ENCODE results near the gene FAT3. TPM values are rescaled to one million over a fixed set of nuclear protein-coding genes. Genes with fewer than 3 reads are reported as not detected.

The FAT3 gene
- polyA plus RNA-seq, 1 donor (not counting 4 experiments of a cell fraction or from before 2014, with no cell fraction given) = 0.69 TPM

DNA sequence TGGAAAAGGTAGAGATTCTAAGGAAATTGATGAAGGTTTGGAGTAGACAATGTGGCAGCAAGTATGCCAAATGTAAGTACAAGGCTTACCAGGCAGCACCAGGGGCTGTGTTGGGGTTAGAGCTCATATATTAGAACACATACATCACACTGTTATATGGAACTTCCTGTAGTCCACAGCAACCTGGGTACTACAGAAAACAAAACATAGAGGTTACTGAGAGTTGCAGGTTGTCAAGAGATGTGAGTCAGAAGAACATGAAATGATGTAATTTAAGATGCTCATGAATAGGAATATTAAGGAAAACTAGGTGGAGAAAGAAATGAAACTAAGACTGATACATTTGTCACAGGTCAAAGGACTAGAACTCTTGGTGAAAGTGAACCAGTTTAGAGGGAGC is 22.0 kb downstream of the FAT3 start:
- Histone ChIP-seq H3K9me3 (ENCODE audit: control insufficient read depth, low read depth, low read length) (no peaks in the 10 kb centered on the region), H3K79me2 (ENCODE audit: control insufficient read depth, insufficient read depth, low read length) (no peaks in the 10 kb centered on the region), H3K27me3 (ENCODE audit: control insufficient read depth, extremely low read depth, insufficient read depth, low read length) (no peaks in the 10 kb centered on the region), H3K36me3 (ENCODE audit: control insufficient read depth in 2 of 2, extremely low read depth in 1 of 2, insufficient read depth in 2 of 2, low read length in 2 of 2) (no peaks in the 10 kb centered on the region), H4K20me1 (ENCODE audit: control insufficient read depth, extremely low read depth, insufficient read depth, low read length) (no peaks in the 10 kb centered on the region), H2AFZ (ENCODE audit: control insufficient read depth, low read length) (no peak overlapping the region), H3K27ac (ENCODE audit: control insufficient read depth, insufficient read depth, low read length) (no peak overlapping the region), H3K9me1 (ENCODE audit: control insufficient read depth, extremely low read depth, insufficient read depth, low read length) (no peaks in the 10 kb centered on the region), H3K4me1 (ENCODE audit: control insufficient read depth, extremely low read depth, insufficient read depth, low read length) (no peaks in the 10 kb centered on the region), H3K9ac (ENCODE audit: control insufficient read depth, extremely low read depth, insufficient read depth, low read length) (no peak overlapping the region), H3K4me3 (ENCODE audit: control insufficient read depth in 2 of 3, extremely low read depth in 1 of 3, insufficient read depth in 2 of 3, low read depth in 1 of 3, low read length in 3 of 3) (no peak overlapping the region), H3K4me2 (ENCODE audit: control insufficient read depth, extremely low read depth, insufficient read depth, low read depth, low read length) (no peak overlapping the region)
- no peak for FAIRE-seq
- dilution Hi-C loops (cut with MboI; ENCODE audit: extremely low pct_ligation_motif_present, low sequenced_read_pairs) = no loop called here
- no peak for DNase-seq (ENCODE audit: low read depth, low spot score)
- TF ChIP-seq EZH2 (IDR thresholded peaks at IDR 0.05; ENCODE audit: low read length) (no peak), CTCF (optimal IDR thresholded peaks at IDR 0.05 in 1 of 3, IDR thresholded peaks at IDR 0.05 in 1 of 3, conservative IDR thresholded peaks at IDR 0.05 in 1 of 3; ENCODE audit: extremely low read depth in 1 of 3, insufficient read depth in 2 of 3, low read length in 3 of 3) (no peak)

GRCh38 chr11:92249156-92249753 is 24.6 kb downstream of the FAT3 start:
- TF ChIP-seq CTCF (optimal IDR thresholded peaks at IDR 0.05 in 1 of 3, IDR thresholded peaks at IDR 0.05 in 1 of 3, conservative IDR thresholded peaks at IDR 0.05 in 1 of 3; ENCODE audit: extremely low read depth in 1 of 3, insufficient read depth in 2 of 3, low read length in 3 of 3) (no peak), EZH2 (IDR thresholded peaks at IDR 0.05; ENCODE audit: low read length) (no peak)
- H2AFZ ChIP-seq (ENCODE audit: control insufficient read depth, low read length) = no peak overlapping the region
- H4K20me1 ChIP-seq (ENCODE audit: control insufficient read depth, extremely low read depth, insufficient read depth, low read length) = no peaks in the 10 kb centered on the region
- no peaks in the 10 kb centered on the region for H3K9me1 ChIP-seq (ENCODE audit: control insufficient read depth, extremely low read depth, insufficient read depth, low read length)
- H3K4me1 ChIP-seq (ENCODE audit: control insufficient read depth, extremely low read depth, insufficient read depth, low read length) = no peaks in the 10 kb centered on the region
- dilution Hi-C loops (cut with MboI; ENCODE audit: extremely low pct_ligation_motif_present, low sequenced_read_pairs) = no loop called here
- no peak overlapping the region for H3K27ac ChIP-seq (ENCODE audit: control insufficient read depth, insufficient read depth, low read length)
- no peaks in the 10 kb centered on the region for H3K36me3 ChIP-seq (ENCODE audit: control insufficient read depth in 2 of 2, extremely low read depth in 1 of 2, insufficient read depth in 2 of 2, low read length in 2 of 2)
- no peak overlapping the region for H3K4me3 ChIP-seq (ENCODE audit: control insufficient read depth in 2 of 3, extremely low read depth in 1 of 3, insufficient read depth in 2 of 3, low read depth in 1 of 3, low read length in 3 of 3)
- no peak overlapping the region for H3K4me2 ChIP-seq (ENCODE audit: control insufficient read depth, extremely low read depth, insufficient read depth, low read depth, low read length)
- no peak for DNase-seq (ENCODE audit: low read depth, low spot score)
- H3K27me3 ChIP-seq (ENCODE audit: control insufficient read depth, extremely low read depth, insufficient read depth, low read length) = no peaks in the 10 kb centered on the region
- H3K79me2 ChIP-seq (ENCODE audit: control insufficient read depth, insufficient read depth, low read length) = no peaks in the 10 kb centered on the region
- no peaks in the 10 kb centered on the region for H3K9me3 ChIP-seq (ENCODE audit: control insufficient read depth, low read depth, low read length)
- no peak overlapping the region for H3K9ac ChIP-seq (ENCODE audit: control insufficient read depth, extremely low read depth, insufficient read depth, low read length)
- FAIRE-seq = no peak
